Endodermal cell (in vitro differentiated cells): ENCODE measurements around the gene SYT10. TPM values are rescaled to one million over a fixed set of nuclear protein-coding genes. Genes with fewer than 3 reads are reported as not detected.
"Not testable (repeated sequence)": the region's sequence is repeated elsewhere in the genome, so short reads cannot be mapped to it uniquely, and the experiment has no call there.

Source experiments
- DNase-seq: peaks from one replicate; pipeline ENCODE4 v3.0.0-alpha.2; 2017
- H3K27ac ChIP-seq: 2 replicates; pipeline ENCODE4 v1.5.1; 2013; ENCODE audit warnings: mild to moderate bottlenecking, low read depth, low read length, moderate library complexity
- H3K27me3 ChIP-seq: 2 replicates; pipeline ENCODE4 v1.6.1; 2013; ENCODE audit warnings: mild to moderate bottlenecking, low read length, moderate library complexity; ENCODE audit not compliant: insufficient read depth, control insufficient read depth, poor library complexity, severe bottlenecking
- H3K36me3 ChIP-seq: 2 replicates; pipeline ENCODE4 v1.7.0; 2013; ENCODE audit warnings: mild to moderate bottlenecking, low read length, moderate library complexity; ENCODE audit not compliant: control insufficient read depth, insufficient read depth
- H3K4me1 ChIP-seq: one replicate; pipeline ENCODE4 v1.7.0; 2013; ENCODE audit warnings: low read length; ENCODE audit not compliant: control insufficient read depth, insufficient read depth
- H3K4me3 ChIP-seq: 2 replicates; pipeline ENCODE4 v1.5.1; 2013; ENCODE audit warnings: mild to moderate bottlenecking, low read length, moderate library complexity
- H3K9ac ChIP-seq: 2 replicates; pipeline ENCODE4 v1.6.1; 2013; ENCODE audit warnings: mild to moderate bottlenecking, low read length, moderate library complexity; ENCODE audit not compliant: poor library complexity, severe bottlenecking; ENCODE audit errors: extremely low read depth
- H3K9me3 ChIP-seq: 2 replicates; pipeline ENCODE4 v1.6.1; 2013; ENCODE audit warnings: mild to moderate bottlenecking, low read length, moderate library complexity; ENCODE audit not compliant: control insufficient read depth
- H3K27ac Mint-ChIP-seq: 2 replicates; pipeline ENCODE4 v1.8.0; 2020; ENCODE audit warnings: mixed read lengths
- H3K27me3 Mint-ChIP-seq: 2 replicates; pipeline ENCODE4 v1.8.0; 2021; ENCODE audit warnings: mild to moderate bottlenecking, mixed read lengths; ENCODE audit not compliant: insufficient read depth
- H3K36me3 Mint-ChIP-seq: 2 replicates; pipeline ENCODE4 v1.8.0; 2020; ENCODE audit warnings: low read depth, mixed read lengths
- H3K4me1 Mint-ChIP-seq: 2 replicates; pipeline ENCODE4 v1.8.0; 2020; ENCODE audit warnings: mixed read lengths
- H3K4me3 Mint-ChIP-seq: 2 replicates; pipeline ENCODE4 v1.8.0; 2020; ENCODE audit warnings: mild to moderate bottlenecking, moderate library complexity, mixed read lengths
- H3K9me3 Mint-ChIP-seq: 2 replicates; pipeline ENCODE4 v1.8.0; 2020; ENCODE audit warnings: mild to moderate bottlenecking, mixed read lengths
- CTCF ChIP-seq: fragments of 200-600 bp; sonication (generic); conservative IDR thresholded peaks from 2 replicates; pipeline ENCODE4 v1.5.0; 2021; ENCODE audit warnings: antibody characterized with exemption, mild to moderate bottlenecking
- WGBS, 2 experiments: methylation state at CpG; one replicate each; pipeline versions ENCODE4 v1.1.5 to v1.1.7; 2013; ENCODE audit warnings: missing lambda C conversion rate in 2 of 2, mixed read lengths in 1 of 2; ENCODE audit not compliant: insufficient coverage in 1 of 2, insufficient read length in 1 of 2; 5-methylcytosine and 5-hydroxymethylcytosine counted together
- total RNA-seq, 2 donors: library from RNA; stranded (reverse); fragmentation: NEBNext Ultra II Directional in 1 of 2; extraction: Animal tissue kit (Norgen Biotek cat#: 25700) in 1 of 2; gene quantifications; 2 replicates in 1 of 2; 3 replicates in 1 of 2; pipeline ENCODE4 v1.2.1, GENCODE V29; 2021

SYT10 gene
- total RNA-seq, 2 donors from 2014 or later: 10.2 to 10.6 TPM

GRCh38 chr12:33429468-33429867 is 10.2 kb downstream of the SYT10 start:
- Mint-ChIP-seq H3K4me1 (peaks cover 6% of the 10 kb centered on the region), H3K27me3 (no peaks in the 10 kb centered on the region), H3K27ac (no peak overlapping the region), H3K9me3 (peaks cover 5% of the 10 kb centered on the region), H3K4me3 (no peak overlapping the region), H3K36me3 (peaks cover 5% of the 10 kb centered on the region)
- 95% methylated on average over 2 of the region's 2 CpGs for WGBS, 2 experiments
- no peaks in the 10 kb centered on the region for H3K4me1 ChIP-seq
- no peak for TF ChIP-seq CTCF
- no peak overlapping the region for H3K9ac ChIP-seq
- H3K27ac ChIP-seq: no peak overlapping the region
- H3K27me3 ChIP-seq: no peaks in the 10 kb centered on the region
- DNase-seq: no peak
- H3K4me3 ChIP-seq: no peak overlapping the region
- H3K9me3 ChIP-seq: peaks cover 4% of the 10 kb centered on the region
- no peaks in the 10 kb centered on the region for H3K36me3 ChIP-seq

GRCh38 chr12:33427071-33427470 is 12.5 kb downstream of the SYT10 start:
- peak; percentile 69 for DNase-seq
- Histone ChIP-seq H3K36me3 (peaks cover 4% of the 10 kb centered on the region), H3K9ac (no peak overlapping the region), H3K27ac (no peak overlapping the region), H3K4me3 (no peak overlapping the region), H3K9me3 (peaks cover 4% of the 10 kb centered on the region), H3K4me1 (no peaks in the 10 kb centered on the region), H3K27me3 (no peaks in the 10 kb centered on the region)
- Mint-ChIP-seq H3K4me1 (peaks cover 6% of the 10 kb centered on the region), H3K4me3 (no peak overlapping the region), H3K9me3 (peaks cover 5% of the 10 kb centered on the region), H3K27me3 (no peaks in the 10 kb centered on the region), H3K36me3 (peaks cover 10% of the 10 kb centered on the region), H3K27ac (no peak overlapping the region)
- TF ChIP-seq CTCF: peak; percentile 91
- 78% methylated on average over 2 of the region's 2 CpGs; no CpG with 5 or more reads in 1 of the 2 experiments for WGBS, 2 experiments

- WGBS, 2 experiments: 100% methylated on average over 1 of the region's 1 CpG
- H3K36me3 Mint-ChIP-seq: peaks cover 10% of the 10 kb centered on the region
- H3K27ac Mint-ChIP-seq: no peak overlapping the region
- H3K9ac ChIP-seq: no peak overlapping the region
- peaks cover 6% of the 10 kb centered on the region for H3K4me1 Mint-ChIP-seq
- no peak overlapping the region for H3K4me3 Mint-ChIP-seq
- H3K36me3 ChIP-seq: peaks cover 4% of the 10 kb centered on the region
- TF ChIP-seq CTCF: no peak
- H3K9me3 ChIP-seq: peaks cover under 1% of the 10 kb centered on the region
- DNase-seq: no peak
- no peaks in the 10 kb centered on the region for H3K27me3 ChIP-seq
- no peaks in the 10 kb centered on the region for H3K4me1 ChIP-seq
- no peak overlapping the region for H3K4me3 ChIP-seq
- no peaks in the 10 kb centered on the region for H3K27me3 Mint-ChIP-seq
- H3K9me3 Mint-ChIP-seq: peaks cover 5% of the 10 kb centered on the region
- H3K27ac ChIP-seq: no peak overlapping the region
Measured at GRCh38 chr12:33423706-33424105, 15.9 kb downstream of the SYT10 start.

- not testable (repeated sequence) for DNase-seq, H3K9ac ChIP-seq, H3K27me3 ChIP-seq, H3K4me3 ChIP-seq, H3K4me3 Mint-ChIP-seq, H3K27me3 Mint-ChIP-seq, H3K27ac Mint-ChIP-seq, H3K36me3 Mint-ChIP-seq, H3K27ac ChIP-seq, H3K4me1 Mint-ChIP-seq, H3K4me1 ChIP-seq, H3K36me3 ChIP-seq, H3K9me3 Mint-ChIP-seq, H3K9me3 ChIP-seq
- WGBS, 2 experiments: 95 to 96% methylated on average over 3 to 6 of the region's 6 CpGs
Measured at GRCh38 chr12:33412410-33412809, 27.2 kb downstream of the SYT10 start.
